GM12875 (cell line): Measurements from ENCODE around the gene KRTAP5-5.

Experiments
- H3K4me3 ChIP-seq: one replicate; pipeline ENCODE4 v1.5.1; 2011; ENCODE audit warnings: low read depth, low read length, control low read depth
- TF ChIP-seq, protein P1 (sequence below): IDR thresholded peaks from 2 replicates; pipeline ENCODE4 v1.5.1; 2011; ENCODE audit warnings: low read depth, mild to moderate bottlenecking, control low read depth, inconsistent platforms, low read length, moderate library complexity, borderline replicate concordance; ENCODE audit not compliant: insufficient read depth

KRTAP5-5 gene

DNA sequence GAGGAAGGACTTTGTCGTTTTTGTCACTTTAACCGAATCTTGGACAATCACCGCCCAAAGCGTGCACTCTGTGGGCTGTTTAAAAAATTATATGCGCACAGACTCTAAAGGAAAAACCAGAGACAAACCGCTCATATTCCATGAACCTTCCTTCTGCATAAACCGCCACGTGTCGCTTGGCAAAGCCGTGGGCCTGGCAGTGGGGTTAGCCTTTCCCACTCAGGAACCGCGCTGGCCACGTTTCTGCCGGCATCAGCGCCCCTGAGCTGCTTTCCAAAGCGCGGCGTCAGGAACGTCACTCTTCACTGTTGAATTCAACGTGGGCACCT lies 22.8 kb downstream of the KRTAP5-5 start:
- no peak overlapping the region for H3K4me3 ChIP-seq
- TF ChIP-seq, protein P1, sequence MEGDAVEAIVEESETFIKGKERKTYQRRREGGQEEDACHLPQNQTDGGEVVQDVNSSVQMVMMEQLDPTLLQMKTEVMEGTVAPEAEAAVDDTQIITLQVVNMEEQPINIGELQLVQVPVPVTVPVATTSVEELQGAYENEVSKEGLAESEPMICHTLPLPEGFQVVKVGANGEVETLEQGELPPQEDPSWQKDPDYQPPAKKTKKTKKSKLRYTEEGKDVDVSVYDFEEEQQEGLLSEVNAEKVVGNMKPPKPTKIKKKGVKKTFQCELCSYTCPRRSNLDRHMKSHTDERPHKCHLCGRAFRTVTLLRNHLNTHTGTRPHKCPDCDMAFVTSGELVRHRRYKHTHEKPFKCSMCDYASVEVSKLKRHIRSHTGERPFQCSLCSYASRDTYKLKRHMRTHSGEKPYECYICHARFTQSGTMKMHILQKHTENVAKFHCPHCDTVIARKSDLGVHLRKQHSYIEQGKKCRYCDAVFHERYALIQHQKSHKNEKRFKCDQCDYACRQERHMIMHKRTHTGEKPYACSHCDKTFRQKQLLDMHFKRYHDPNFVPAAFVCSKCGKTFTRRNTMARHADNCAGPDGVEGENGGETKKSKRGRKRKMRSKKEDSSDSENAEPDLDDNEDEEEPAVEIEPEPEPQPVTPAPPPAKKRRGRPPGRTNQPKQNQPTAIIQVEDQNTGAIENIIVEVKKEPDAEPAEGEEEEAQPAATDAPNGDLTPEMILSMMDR = no peak

DNA sequence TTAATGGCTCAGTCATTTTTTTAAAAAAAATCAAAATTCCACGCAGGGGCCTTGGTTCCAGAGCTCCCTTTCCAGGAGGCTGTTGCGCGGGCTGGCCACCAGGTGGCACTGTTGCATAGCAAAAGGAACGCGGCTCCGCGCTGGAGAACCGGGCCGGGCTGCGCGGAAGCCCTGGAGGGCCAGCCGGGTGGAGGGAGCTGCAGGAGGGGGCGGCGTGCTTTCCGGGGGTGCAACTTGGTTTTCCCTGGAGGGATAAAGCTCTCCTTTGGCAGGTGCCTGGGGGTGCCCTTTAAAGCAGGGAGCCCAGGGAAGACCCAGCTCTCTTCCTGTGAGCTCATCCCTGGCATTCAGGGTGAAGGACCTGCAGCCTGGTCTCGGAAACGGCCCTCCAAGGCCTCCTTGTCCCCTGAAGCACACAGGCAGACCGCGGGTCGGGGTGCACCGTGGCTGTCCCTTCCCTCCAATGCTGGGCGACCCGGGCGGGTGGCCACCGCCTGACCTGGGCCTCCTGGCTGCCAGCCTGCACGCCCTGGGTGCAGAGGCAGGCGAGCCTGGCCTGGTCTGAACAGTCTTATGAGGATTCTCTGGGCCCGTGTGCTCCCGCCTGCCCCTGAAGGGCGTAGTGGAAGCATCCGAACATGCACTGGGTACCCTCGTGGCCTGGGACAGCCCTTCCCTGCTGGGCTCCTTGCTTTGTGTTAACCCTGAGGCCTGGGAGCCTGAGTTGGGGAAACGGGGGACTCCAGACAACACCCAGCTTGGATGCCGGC lies 23.4 kb downstream of the KRTAP5-5 start:
- H3K4me3 ChIP-seq = no peak overlapping the region
- TF ChIP-seq, protein P1 = peak; percentile 89

DNA sequence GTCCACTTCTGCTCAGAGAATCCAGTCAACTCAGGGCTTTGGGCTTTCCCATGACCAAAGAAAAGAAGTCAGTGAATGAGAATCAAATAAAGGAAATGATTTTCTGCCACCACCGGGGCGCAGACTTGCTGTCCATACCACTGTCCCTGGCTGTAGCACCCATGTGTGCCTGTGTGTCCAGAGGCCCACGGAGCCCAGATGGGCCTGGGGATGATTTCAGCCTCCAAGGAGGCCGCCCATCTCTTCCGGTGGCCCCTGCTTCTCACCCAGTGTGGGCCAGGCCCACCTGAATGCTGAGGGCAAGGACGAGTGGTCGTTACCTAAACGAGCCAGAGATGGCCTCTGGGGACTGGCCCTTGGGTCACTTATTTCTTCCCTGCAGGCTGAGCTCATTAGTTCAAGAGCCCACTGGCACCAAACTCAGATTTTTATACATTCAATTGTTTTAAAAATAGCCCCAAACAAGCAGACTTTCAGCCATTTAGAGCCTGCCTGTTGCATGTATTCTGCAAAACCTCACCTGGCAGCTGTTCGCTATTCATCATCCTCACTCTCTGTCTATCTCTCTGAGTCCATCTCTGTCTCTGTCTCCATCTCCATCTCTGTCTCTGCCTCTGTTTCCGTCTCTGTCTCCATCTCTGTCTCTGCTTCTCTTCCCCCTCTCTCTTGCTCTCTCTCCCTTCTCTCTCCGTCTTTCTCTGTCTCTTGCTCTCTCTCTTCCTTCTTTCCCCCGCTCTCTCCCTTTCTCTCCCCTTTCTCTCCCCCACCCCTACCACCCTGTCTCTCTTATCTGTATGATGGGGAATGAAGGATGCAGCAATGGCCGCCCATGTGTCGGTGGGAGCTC lies 24.2 kb downstream of the KRTAP5-5 start:
- TF ChIP-seq, protein P1 = no peak
- H3K4me3 ChIP-seq = no peak overlapping the region

DNA sequence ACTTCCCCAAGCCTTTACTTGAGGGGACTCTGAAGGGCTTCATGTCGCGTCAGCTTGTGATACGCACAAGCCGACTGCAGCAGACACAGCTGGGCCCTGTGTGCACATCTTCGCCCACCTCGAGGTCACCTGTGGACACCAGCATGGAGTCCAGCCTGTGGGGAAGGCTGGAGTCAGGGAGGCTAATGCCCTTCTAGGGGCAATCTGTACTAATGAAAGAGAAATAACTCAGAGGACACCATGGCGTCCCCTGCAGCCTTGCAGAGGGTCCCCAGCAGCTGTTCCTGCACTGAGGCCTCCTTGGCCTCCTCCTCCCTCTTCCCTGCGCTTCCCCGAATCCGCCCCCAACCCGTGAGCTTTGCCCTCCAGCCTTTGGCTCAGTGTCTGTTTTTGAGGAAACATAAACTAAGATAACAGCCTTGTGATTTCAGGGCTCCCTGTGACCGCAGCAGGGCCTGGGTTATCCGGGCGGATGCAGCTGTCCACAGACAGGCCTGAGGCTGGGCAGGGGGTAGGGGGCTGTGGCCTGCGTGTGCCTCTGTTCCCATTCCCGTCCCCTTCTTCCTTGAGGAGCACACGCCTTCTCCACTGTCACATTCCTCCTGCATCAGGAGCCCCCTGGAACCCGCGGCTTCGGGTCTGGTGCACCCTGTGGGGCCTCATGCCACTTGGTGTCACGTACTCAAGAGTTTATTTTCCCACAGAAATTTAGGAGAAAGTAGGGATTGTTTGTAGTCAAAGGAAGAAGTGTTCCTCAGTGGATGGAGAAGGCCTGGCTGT lies 25.0 kb downstream of the KRTAP5-5 start:
- H3K4me3 ChIP-seq = no peak overlapping the region
- TF ChIP-seq, protein P1 = no peak

DNA sequence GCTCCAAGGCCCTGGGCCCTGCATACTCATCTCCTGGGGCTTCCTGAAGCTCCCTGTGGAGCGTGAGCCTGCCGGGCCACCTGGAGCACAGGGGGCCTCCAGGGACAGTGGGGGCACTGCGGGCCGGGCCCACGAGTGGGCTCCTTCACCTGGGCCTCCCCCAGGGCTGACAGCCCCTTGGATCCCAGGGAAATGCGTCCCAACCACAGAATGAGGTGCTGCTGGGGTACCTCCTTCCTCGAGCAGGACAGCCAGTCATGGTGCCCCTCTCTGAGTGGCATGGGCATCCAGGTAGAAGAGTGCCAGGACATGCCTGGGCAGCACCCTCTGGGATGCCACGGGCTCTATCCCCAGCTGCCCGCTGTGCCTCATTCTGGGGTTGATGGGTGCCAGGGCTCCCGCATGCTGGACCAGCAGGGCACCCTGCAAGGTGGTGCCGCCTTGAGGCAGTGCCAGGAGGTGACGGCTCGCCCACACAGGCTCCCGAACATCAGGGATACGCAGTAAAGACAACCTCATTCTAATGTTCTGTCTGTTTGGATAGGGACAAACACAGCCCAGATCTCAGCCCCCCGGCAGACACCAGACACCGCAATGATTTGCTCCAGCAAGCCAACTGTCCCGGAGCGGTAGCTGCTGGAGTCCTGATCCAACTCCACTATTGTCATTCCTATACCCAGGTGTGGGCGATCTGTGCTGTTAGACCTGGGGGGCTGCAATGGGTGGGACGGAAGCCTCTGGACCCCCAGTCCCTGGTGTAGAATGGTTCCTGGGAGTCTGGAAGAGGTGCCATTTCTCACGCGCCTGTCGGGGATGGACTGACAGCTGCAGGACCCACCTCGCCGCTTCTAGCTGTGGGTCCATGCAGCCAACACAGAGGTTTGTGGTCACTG lies 25.8 kb downstream of the KRTAP5-5 start:
- TF ChIP-seq, protein P1 = no peak

DNA sequence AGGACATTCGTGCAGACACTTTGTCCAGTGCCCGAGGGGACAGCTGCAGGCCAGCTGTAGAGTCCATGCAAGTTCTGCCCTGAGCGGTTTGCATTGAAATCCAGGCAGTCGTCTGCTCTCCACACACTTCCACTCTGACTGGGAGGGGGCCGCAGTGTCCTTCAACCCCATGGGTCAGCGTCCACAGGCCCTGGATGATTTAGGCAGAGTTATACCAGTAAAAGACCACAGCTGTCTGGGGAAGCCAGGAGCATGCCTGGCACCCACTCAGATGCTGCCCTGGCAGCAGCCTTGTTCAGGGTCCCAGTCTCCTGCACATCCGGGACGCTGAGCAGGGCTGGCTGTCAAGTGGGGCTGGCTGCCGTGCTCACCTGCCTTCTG lies 26.5 kb downstream of the KRTAP5-5 start:
- H3K4me3 ChIP-seq = no peak overlapping the region
- TF ChIP-seq, protein P1 = no peak

More for the DNA sequence above, 25.8 kb downstream of the KRTAP5-5 start:
- H3K4me3 ChIP-seq = no peak overlapping the region
